ENCODE data around the gene SUDS3.

Gene SUDS3

DNA sequence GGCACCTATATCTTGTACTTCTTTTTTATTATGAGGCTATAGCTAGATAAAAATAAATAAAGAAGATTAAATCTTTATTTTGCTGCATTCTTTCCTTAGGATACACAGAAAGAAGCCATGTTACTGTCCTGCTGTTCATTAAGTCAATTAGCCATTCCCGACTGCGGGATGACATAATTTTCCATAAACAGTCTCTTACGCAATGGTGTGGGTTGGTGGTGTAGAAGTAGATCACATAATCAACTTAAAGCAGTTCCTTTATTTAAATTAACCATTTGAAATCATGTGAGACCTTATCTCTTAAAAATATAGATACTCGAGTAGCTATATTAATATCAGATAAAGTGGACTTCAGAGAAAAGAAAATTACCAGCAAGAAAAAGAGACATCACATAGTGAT, 43.8 kb upstream of the SUDS3 start:
- Mint-ChIP-seq H3K4me3 (no peak overlapping the region), H3K9me3 (no peaks in the 10 kb centered on the region), H3K36me3 (ENCODE audit: low read depth) (no peaks in the 10 kb centered on the region), H3K27ac (no peak overlapping the region), H3K4me1 (peaks cover 8% of the 10 kb centered on the region), H3K27me3 (ENCODE audit: low read depth) (no peaks in the 10 kb centered on the region)
- TF ChIP-seq, protein P1, sequence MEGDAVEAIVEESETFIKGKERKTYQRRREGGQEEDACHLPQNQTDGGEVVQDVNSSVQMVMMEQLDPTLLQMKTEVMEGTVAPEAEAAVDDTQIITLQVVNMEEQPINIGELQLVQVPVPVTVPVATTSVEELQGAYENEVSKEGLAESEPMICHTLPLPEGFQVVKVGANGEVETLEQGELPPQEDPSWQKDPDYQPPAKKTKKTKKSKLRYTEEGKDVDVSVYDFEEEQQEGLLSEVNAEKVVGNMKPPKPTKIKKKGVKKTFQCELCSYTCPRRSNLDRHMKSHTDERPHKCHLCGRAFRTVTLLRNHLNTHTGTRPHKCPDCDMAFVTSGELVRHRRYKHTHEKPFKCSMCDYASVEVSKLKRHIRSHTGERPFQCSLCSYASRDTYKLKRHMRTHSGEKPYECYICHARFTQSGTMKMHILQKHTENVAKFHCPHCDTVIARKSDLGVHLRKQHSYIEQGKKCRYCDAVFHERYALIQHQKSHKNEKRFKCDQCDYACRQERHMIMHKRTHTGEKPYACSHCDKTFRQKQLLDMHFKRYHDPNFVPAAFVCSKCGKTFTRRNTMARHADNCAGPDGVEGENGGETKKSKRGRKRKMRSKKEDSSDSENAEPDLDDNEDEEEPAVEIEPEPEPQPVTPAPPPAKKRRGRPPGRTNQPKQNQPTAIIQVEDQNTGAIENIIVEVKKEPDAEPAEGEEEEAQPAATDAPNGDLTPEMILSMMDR (IDR thresholded peaks at IDR 0.05; ENCODE audit: unreplicated experiment in 3 of 3), result no peak

DNA sequence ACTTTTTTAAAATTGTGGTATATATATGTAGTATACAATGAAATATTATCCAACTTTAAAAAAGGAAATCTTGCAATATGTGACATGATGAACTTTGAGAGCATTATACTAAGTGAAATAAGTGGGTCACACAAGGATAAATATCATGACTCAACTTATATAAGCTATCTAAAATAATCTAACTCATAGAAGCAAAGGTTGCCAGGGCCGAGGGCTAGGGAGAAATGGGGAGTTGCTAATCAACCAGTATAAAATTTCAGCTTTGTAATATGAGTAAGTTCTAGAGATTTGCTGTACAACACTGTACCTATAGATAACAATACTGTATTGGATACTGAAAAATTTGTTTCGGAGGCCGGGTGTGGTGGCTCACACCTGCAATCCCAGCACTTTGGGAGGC, 42.1 kb upstream of the SUDS3 start:
- no peak overlapping the region for H3K4me3 Mint-ChIP-seq
- TF ChIP-seq, protein P1 (IDR thresholded peaks at IDR 0.05; ENCODE audit: unreplicated experiment in 3 of 3), result no peak
- H3K27me3 Mint-ChIP-seq (ENCODE audit: low read depth), result no peaks in the 10 kb centered on the region
- no peaks in the 10 kb centered on the region for H3K9me3 Mint-ChIP-seq
- no peaks in the 10 kb centered on the region for H3K36me3 Mint-ChIP-seq (ENCODE audit: low read depth)
- peaks cover 6% of the 10 kb centered on the region for H3K4me1 Mint-ChIP-seq
- H3K27ac Mint-ChIP-seq, result no peak overlapping the region

DNA sequence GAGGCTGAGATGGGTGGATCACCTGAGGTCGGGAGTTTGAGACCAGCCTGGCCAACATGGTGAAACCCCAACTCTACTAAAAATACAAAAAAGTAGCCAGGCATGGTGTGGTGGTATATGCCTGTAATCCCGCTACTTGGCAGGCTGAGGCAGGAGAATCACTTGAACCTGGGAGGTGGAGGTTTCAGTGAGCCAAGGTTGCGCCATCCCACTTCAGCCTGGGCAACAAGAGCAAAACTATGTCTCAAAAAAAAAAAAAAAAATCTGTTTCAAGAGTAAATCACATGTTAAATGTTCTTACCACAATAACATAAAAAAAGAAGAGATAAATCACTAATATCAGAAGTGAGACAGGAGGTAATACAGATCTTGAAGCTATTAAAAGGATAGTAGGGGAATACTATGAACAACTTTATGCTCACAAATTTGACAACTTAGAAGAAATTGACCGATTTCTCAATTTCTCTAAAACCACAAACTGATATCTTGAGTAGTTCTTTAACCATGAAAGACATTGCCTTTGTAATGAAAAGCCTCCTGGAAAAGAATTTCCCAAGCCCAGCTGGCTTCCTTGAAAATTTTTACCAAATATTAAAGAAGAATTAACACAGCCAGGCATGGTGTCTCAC, 41.3 kb upstream of the SUDS3 start:
- Mint-ChIP-seq H3K9me3 (no peaks in the 10 kb centered on the region), H3K4me1 (peaks cover 6% of the 10 kb centered on the region), H3K27me3 (ENCODE audit: low read depth) (no peaks in the 10 kb centered on the region), H3K27ac (no peak overlapping the region), H3K36me3 (ENCODE audit: low read depth) (no peaks in the 10 kb centered on the region), H3K4me3 (no peak overlapping the region)
- TF ChIP-seq, protein P1 (IDR thresholded peaks at IDR 0.05; ENCODE audit: unreplicated experiment in 3 of 3), result no peak

DNA sequence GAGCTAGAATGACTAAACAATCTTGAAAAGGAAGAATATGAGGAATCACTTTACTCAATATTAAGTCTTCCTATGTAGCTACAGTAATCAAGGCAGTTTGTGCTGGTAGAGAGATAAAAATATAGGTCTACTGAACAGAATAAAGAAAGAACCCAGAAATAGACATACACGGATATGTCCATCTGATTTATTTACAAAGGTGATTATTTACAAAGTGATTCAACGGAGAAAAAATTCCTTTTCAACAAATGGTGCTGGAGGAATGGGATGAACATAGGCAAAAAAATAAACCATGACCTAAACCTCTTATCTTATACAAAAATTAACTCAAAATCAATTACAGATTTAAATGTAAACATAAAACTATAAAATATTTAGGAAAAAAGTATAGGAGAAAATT, 40.2 kb upstream of the SUDS3 start:
- Mint-ChIP-seq H3K4me3 (no peak overlapping the region), H3K36me3 (ENCODE audit: low read depth) (no peaks in the 10 kb centered on the region), H3K27me3 (ENCODE audit: low read depth) (no peaks in the 10 kb centered on the region), H3K4me1 (no peaks in the 10 kb centered on the region), H3K9me3 (no peaks in the 10 kb centered on the region), H3K27ac (no peak overlapping the region)
- TF ChIP-seq, protein P1 (IDR thresholded peaks at IDR 0.05; ENCODE audit: unreplicated experiment in 3 of 3), result no peak

DNA sequence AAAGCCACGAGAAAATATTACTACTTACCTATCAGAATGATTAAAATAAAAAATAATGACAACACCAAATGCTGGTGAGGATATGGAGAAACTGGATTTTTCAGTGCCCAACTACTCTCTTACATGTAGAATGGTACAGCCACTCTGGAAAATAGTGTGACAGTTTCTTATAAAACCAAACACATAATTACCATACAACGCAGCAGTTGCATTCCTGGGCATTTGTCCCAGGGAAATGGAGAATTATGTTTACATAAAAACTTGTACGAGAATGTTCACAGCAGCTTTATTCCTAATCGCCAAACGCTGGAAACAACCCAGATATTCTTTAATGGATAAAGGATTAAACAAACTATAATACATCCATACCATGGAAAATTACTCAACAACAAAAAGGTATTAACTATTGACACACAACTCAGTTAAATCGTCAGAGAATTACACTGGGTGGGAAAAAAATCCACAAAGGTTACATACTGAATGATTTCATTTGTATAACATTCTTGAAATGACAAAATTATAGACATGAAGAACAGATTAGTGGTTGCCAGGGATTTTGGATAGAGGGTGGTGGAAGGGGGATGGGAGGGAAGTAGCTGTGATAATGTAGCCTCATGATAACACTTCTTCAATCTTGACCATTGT, 39.0 kb upstream of the SUDS3 start:
- no peaks in the 10 kb centered on the region for H3K27me3 Mint-ChIP-seq (ENCODE audit: low read depth)
- no peak overlapping the region for H3K27ac Mint-ChIP-seq
- H3K4me3 Mint-ChIP-seq, result no peak overlapping the region
- H3K36me3 Mint-ChIP-seq (ENCODE audit: low read depth), result no peaks in the 10 kb centered on the region
- no peaks in the 10 kb centered on the region for H3K4me1 Mint-ChIP-seq
- H3K9me3 Mint-ChIP-seq, result no peaks in the 10 kb centered on the region
- TF ChIP-seq, protein P1 (IDR thresholded peaks at IDR 0.05; ENCODE audit: unreplicated experiment in 3 of 3), result no peak

DNA sequence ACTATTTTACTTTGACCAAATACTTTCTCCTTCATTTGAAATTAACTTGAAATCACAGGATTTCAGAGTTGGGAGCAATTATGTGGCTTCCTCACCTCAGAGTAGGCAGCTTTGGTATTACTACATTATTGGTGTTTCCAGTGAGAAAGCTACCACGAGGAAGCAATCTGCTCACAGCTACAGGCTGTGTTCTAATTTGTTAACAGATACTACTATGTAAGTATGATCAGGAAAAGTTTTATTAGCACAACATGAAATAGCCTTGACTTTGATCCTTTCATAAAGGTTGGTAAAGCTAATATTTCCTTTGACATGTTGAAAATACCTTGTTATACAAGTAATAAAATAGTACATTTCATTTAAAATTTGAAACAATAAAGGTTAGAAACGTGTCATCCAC, 34.3 kb upstream of the SUDS3 start:
- Mint-ChIP-seq H3K27me3 (ENCODE audit: low read depth) (no peaks in the 10 kb centered on the region), H3K4me1 (no peaks in the 10 kb centered on the region)

More for the DNA sequence above, 34.3 kb upstream of the SUDS3 start:
- Mint-ChIP-seq H3K36me3 (ENCODE audit: low read depth) (no peaks in the 10 kb centered on the region), H3K4me3 (no peak overlapping the region), H3K27ac (no peak overlapping the region), H3K9me3 (no peaks in the 10 kb centered on the region)
- TF ChIP-seq, protein P1 (IDR thresholded peaks at IDR 0.05; ENCODE audit: unreplicated experiment in 3 of 3), result no peak

All from nephron (organoid).